Kidney (tissue), 14 donors: ENCODE measurements around the gene CSNK2A3. TPM values are rescaled to one million over a fixed set of nuclear protein-coding genes. Genes with fewer than 3 reads are reported as not detected.

Source experiments
- DNase-seq, 5 donors: peaks; one replicate each; pipeline ENCODE4 v3.0.0-alpha.2; 2013 to 2020
- FAIRE-seq: peaks from 2 replicates; lab custom pipeline; 2012; peaks lifted over from hg19 to GRCh38; lab: Jason Lieb, UNC
- H3K27ac ChIP-seq, 2 donors: one replicate each; pipeline ENCODE4 v1.7.0; 2013; ENCODE audit warnings: low read depth in 2 of 2, low read length in 2 of 2, inconsistent platforms in 1 of 2
- H3K27me3 ChIP-seq: one replicate; pipeline ENCODE4 v1.7.1; 2013; ENCODE audit warnings: low read length, inconsistent platforms; ENCODE audit not compliant: control insufficient read depth, insufficient read depth
- H3K36me3 ChIP-seq, 3 donors: one replicate each; pipeline versions ENCODE4 v1.7.0 to v1.7.1; 2013; ENCODE audit warnings: low read length in 3 of 3, control low read depth in 1 of 3, inconsistent platforms in 1 of 3; ENCODE audit not compliant: insufficient read depth in 3 of 3, control insufficient read depth in 2 of 3
- H3K4me1 ChIP-seq, 3 donors: one replicate each; pipeline versions ENCODE4 v1.7.0 to v1.7.1; 2013; ENCODE audit warnings: low read length in 3 of 3, inconsistent platforms in 1 of 3, low read depth in 1 of 3; ENCODE audit not compliant: control insufficient read depth in 2 of 3, insufficient read depth in 2 of 3
- H3K4me3 ChIP-seq, 3 donors: one replicate each; pipeline versions ENCODE4 v1.7.0 to v1.8.1; 2013; ENCODE audit warnings: low read length in 3 of 3, control low read depth in 1 of 3, inconsistent platforms in 1 of 3
- H3K9ac ChIP-seq, 3 donors: one replicate each; pipeline versions ENCODE4 v1.7.0 to v1.7.1; 2013; ENCODE audit warnings: low read length in 3 of 3, control low read depth in 1 of 3, inconsistent platforms in 1 of 3
- H3K9me3 ChIP-seq, 3 donors: one replicate each; pipeline versions ENCODE4 v1.7.0 to v1.7.1; 2013; ENCODE audit warnings: low read length in 3 of 3, control low read depth in 1 of 3, inconsistent platforms in 1 of 3; ENCODE audit not compliant: control insufficient read depth in 2 of 3, insufficient read depth in 1 of 3
- intact Hi-C: fragments of 100-400 bp; cut with DNase I; formaldehyde crosslinking; loops from one replicate; pipeline ENCODE4 v1.11.1; 2022
- polyA plus RNA-seq: library from polyadenylated mRNA; stranded (reverse); fragments of 350-450 nt; fragmentation: Illumina TruSeq; extraction: RNeasy Lipid Tissue Mini Kit (QIAGEN cat#74804); gene quantifications from one replicate; pipeline ENCODE4 v1.2.3, GENCODE V29; 2014; ENCODE audit warnings: low read depth, low replicate concordance; ENCODE audit not compliant: insufficient read depth
- total RNA-seq: library from RNA; stranded (reverse); fragmentation: NEBNext Ultra II Directional; extraction: Animal tissue kit (Norgen Biotek cat#: 25700); gene quantifications from one replicate; pipeline ENCODE4 v1.2.1, GENCODE V29; 2021
- TF ChIP-seq, protein P1 (sequence below): IDR thresholded peaks from 3 replicates; pipeline ENCODE4 v1.5.1; 2012; ENCODE audit warnings: mild to moderate bottlenecking, moderate library complexity, borderline replicate concordance; ENCODE audit not compliant: insufficient read depth; ENCODE audit errors: extremely low read depth
- donor health status: control.
- donor health status: control.
- donor health status: control.
- donor health status: control.
- donor health status: control.
- donor health status: DM: yes; HTN: yes; CAD: no.
- donor health status: Normal renal cell carcinoma (clear cell type).

Gene CSNK2A3
- total and polyA plus RNA-seq, 2 donors from 2014 or later, result 3.8 TPM; not detected in 1

DNA sequence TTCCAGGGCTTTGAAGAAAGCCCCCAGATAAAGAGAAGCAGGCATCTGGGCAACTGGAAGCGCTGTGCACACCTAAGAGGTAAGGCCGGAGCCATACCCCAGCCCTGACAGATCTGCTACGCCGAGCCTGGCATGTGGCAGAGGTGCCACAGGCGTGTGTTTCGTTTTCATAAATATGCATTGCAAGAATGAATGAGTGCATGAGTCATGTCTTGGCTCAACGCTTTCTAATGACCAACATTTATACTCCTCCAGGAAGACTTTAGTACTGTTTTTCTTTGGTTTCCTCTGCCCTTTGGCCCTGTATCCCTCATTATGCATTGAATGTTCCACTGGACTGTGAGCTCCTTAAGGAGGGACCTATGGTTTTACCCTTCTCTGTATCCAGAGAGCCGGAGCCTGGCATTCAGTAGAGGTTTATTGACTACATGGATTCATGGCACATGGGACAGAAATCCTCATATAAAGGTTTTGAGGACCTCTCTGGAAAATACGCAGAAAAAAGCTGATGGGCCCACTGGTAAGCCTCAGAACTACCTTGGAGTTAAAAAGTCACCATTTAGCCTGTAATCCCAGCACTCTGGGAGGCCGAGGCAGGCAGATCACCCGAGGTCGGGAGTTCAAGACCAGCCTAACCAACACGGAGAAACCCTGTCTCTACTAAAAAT is 38.9 kb upstream of the CSNK2A3 start:
- no peaks in the 10 kb centered on the region for H3K27me3 ChIP-seq
- FAIRE-seq (no peak), DNase-seq (peak in 3 of 5 donors; percentile 37 to 83 (median 55))
- no peaks in the 10 kb centered on the region for H3K36me3 ChIP-seq
- H3K4me3 ChIP-seq, result no peak overlapping the region
- no peaks in the 10 kb centered on the region for H3K9me3 ChIP-seq
- intact Hi-C loops, result no loop called here
- H3K27ac ChIP-seq, result no peak overlapping the region
- peaks cover 0 to 19% (median 10%) of the 10 kb centered on the region in 3 donors for H3K4me1 ChIP-seq
- H3K9ac ChIP-seq, result no peak overlapping the region
- TF ChIP-seq, protein P1, sequence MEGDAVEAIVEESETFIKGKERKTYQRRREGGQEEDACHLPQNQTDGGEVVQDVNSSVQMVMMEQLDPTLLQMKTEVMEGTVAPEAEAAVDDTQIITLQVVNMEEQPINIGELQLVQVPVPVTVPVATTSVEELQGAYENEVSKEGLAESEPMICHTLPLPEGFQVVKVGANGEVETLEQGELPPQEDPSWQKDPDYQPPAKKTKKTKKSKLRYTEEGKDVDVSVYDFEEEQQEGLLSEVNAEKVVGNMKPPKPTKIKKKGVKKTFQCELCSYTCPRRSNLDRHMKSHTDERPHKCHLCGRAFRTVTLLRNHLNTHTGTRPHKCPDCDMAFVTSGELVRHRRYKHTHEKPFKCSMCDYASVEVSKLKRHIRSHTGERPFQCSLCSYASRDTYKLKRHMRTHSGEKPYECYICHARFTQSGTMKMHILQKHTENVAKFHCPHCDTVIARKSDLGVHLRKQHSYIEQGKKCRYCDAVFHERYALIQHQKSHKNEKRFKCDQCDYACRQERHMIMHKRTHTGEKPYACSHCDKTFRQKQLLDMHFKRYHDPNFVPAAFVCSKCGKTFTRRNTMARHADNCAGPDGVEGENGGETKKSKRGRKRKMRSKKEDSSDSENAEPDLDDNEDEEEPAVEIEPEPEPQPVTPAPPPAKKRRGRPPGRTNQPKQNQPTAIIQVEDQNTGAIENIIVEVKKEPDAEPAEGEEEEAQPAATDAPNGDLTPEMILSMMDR, result no peak

DNA sequence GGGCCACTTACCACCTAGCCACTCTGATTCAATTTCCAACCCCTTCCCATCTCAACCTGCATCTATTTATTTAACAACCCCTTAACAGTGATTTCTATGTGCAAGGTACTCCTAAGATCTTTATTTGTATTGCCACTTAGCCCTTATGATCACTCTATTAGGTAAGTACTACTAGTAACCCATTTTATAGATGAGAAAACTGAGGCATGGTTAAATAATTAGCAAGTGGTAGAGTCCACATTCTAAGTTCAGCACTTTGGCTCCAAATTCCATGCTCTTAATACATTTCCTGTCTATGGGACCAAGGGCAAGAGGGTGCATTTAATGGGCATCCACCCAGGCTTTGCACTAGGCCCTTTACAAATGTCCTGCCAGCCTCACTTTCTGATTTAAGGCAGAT is 38.1 kb upstream of the CSNK2A3 start:
- H3K4me1 ChIP-seq, result peaks cover 0 to 19% (median 10%) of the 10 kb centered on the region in 3 donors
- FAIRE-seq (no peak), DNase-seq (no peak)
- no peaks in the 10 kb centered on the region for H3K36me3 ChIP-seq
- TF ChIP-seq, protein P1, result no peak
- no peak overlapping the region for H3K4me3 ChIP-seq
- H3K9ac ChIP-seq, result no peak overlapping the region
- intact Hi-C loops, result no loop called here
- H3K27me3 ChIP-seq, result no peaks in the 10 kb centered on the region
- H3K27ac ChIP-seq, result no peak overlapping the region
- H3K9me3 ChIP-seq, result no peaks in the 10 kb centered on the region

DNA sequence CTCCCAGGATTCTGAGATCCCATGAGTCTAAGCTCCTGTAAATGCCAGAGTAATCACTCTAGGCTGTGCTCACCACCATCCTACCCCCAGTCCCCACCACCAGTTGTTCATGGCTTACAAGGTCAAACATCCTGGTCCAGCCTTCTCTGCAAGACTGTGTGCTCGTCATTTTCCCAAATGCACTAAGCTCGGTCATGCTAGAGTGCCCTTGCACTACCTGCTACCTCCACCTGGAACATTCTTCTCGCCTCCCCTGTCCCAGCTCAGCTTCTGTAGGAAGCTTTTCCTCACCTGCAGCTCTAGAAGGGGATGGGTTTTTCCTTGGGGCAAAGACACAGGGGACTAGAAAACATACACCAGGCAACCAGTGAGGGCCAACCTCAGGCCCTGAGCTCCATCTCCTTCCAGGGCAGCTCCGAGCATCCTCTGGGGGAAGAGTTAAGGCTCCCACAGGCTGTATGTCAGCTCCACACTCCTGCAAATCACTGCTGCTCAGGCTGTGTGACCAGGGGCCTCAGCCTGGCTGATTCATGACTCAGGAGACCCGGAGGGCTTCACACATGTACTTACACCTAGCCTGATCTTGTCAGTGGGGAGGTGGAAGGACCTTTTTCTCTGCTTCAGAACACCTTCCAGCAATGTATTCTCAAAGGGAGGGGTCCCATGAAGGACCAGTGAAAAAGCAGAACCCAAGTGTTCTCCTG is 37.2 kb upstream of the CSNK2A3 start:
- no peaks in the 10 kb centered on the region for H3K27me3 ChIP-seq
- peak in 1 of 5 donors; percentile 43 for DNase-seq
- FAIRE-seq, result no peak

More for the DNA sequence above, 37.2 kb upstream of the CSNK2A3 start:
- H3K4me3 ChIP-seq, result no peak overlapping the region
- no peak overlapping the region for H3K9ac ChIP-seq
- TF ChIP-seq, protein P1, result no peak
- no peaks in the 10 kb centered on the region for H3K36me3 ChIP-seq
- H3K9me3 ChIP-seq, result no peaks in the 10 kb centered on the region
- H3K4me1 ChIP-seq, result peaks cover 0 to 19% (median 10%) of the 10 kb centered on the region in 3 donors
- H3K27ac ChIP-seq, result no peak overlapping the region
- intact Hi-C loops, result no loop called here
